NCI-H187 (cell line): ENCODE results near the gene ABL1.
"Not testable (repeated sequence)": the region's sequence is repeated elsewhere in the genome, so short reads cannot be mapped to it uniquely, and the experiment has no call there.

ENCODE experiments used
- DNase-seq, 2 experiments: peaks; one replicate each; lab custom pipeline; 2025; lab: John Stamatoyannopoulos, UW

ABL1 gene

DNA sequence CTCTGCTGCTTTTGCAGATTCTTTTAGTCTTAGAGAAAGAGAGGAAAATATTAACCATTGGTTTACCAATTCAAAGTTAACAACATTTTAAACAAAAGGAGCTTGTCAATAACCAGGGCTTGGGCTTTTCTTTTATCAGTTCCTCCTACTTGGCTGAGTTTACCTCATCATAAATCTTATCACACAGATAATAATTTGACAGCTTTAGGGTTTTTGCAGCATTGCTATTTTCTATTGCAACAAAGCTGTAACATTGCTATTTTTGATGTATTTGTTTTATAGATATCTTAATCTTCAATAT, 9.8 kb upstream of the ABL1 start:
- no peak for DNase-seq

DNA sequence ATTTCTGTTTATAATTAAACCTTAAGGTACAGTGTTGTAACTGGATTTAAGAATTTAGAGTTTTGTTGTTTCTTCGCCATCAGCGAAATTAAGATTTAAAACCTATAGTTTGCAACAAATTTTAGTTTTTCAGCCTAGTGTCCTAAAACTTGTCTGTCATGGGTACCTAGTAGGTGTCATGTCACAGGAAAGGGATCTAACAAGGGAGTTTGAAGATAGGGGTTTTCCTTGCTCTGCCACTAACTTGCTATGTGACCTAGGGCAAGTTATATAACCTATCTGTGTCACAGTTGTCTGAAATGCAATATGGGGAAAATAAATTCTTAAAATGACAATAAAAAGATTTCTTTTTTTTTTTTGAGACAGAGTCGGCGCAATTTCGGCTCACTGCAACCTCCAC, 9.2 kb upstream of the ABL1 start:
- DNase-seq: no peak

DNA sequence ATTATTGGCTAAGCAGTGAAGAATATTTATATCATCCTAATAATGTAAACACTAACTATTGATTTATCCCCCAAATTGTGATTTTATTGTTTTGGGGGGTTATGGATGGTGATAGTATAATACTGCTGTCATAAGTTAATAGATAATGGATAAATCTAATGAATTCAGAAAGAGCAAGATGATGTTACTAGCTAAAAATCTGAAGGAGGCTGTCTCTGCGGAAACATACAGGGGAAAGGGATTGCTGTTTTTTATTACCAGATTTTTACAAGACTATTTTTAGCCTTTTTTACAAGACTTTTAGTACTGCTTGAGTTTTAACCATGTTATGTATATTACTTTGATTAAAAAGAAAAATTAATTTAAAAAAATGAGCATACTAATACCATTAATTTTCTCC, 5.3 kb upstream of the ABL1 start:
- DNase-seq: no peak

DNA sequence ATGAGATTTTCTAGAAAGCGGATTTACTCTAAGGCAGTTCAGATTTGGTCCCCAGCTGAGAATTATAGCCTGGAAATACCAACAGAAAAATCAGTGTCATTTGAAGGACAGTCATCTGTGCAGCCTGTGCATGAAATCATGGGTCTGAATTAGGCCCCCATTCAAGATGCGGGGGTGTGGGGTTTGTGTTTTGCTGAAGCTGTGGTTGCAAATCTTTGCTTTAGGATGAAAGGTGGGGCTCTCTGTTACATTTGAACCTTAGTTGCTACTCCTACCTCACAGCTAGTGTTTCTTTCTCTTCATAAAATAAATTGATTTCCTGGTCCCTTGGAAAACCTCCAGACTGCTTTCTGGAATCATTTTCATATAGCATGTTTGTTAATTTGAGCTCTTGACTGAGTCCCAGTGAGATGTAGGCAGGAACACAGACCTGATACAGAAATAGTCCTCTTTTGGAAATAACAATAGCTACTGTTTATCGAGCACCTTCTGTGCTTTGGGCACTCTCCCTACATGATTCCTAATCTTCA, 4.8 kb upstream of the ABL1 start:
- DNase-seq: no peak

DNA sequence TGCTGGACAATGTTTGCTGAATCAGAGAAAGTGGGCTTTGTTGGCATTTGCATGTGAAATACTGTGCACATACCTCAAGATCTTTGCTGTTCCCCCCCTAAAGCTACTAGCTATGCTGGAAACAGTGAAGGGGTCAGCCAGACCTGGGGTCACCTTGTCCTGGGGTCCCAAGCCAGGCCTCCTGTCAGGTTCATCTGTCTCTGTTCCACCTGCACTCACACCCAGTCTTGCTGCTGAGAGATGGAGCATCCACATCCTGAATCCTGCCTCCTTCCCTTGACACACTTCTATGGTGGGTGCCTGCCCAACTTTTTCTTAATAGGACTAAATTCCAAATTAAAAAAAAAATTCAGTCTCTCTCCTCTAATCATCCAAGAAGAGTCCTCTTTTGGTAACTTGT, 4.0 kb upstream of the ABL1 start:
- DNase-seq: no peak

DNA sequence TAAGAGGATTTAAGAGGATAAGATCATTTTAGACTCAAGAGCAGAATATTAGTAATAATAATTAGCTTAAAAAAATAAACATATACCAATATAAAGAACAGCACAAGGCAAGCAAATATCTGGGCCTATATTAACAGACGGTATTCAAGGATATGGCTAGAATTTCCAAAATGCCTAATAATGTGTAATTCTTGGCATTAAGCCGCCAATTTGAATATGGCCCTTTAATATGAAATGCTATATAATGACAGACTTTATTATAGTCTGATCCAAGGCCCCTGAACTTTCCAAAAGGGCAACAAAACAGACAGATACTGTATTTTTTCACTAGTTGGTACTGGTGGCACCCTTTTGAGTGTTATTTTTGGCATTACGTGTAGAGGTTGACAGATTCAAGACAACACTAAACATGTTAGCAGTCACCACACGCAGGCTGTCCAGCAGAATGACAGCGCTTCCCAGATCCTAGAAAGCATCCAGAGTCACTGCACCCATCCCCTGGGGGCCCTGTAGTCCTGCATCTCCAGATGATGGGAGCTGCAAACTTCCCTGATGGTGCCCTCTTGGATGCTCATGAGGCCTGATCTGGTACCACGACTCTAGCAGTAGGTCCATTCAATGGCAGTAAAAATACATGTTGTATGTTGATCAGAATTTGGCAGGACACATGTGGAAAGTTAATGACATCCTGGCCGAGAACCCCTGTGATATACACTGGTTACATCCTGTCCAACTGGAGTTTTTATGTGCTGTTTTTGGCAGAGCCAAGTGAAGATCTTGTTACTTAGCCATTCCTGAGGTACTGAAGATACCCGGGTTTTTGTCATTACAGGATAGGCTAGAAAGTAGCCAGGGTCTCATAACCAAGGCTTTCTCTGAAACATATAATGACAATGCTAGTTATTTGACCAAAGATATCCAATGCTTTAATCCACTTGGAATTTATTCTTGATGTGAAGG, 1.7 kb upstream of the ABL1 start:
- DNase-seq: no peak

DNA sequence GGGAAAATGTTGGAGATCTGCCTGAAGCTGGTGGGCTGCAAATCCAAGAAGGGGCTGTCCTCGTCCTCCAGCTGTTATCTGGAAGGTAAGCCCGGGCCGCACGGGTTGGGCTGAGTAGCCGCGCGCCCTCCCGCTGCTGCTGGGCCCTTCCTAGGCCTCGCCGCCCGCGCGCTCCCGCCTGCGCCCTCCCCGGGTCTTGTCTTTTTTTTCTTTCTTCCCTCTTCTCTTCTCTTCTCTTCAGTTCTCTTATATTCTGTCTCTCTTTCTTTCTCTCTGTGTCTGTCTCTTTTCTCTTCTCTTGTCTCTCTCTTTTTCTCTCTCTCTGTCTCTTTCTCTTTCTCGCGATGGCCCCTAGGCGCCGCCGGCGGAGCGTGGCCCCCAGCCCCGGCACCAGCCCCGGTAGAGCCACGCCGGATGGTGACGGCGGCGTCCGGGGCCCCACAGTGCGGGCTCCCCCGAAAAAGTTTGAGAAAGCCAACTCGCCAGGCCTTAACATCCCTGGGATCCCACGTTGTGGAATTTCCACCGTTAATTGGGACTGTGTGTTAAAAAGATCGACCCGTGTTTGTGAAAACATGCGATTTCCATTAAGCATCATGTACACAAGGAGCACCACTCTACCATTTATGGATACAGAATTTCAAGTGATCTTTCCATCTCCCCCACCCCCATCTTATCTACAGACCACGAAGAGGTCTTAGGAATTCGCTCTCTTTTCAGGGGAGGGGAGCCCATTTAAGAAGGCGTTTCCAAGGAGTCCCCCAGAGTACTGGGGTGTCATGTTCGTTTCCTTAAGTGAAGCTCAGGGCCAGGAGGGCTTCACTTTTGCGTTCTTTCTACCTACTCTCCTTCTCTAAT, 616 bp downstream of the ABL1 start:
- peak in 1 of 2 experiments; percentile 4 for DNase-seq

DNA sequence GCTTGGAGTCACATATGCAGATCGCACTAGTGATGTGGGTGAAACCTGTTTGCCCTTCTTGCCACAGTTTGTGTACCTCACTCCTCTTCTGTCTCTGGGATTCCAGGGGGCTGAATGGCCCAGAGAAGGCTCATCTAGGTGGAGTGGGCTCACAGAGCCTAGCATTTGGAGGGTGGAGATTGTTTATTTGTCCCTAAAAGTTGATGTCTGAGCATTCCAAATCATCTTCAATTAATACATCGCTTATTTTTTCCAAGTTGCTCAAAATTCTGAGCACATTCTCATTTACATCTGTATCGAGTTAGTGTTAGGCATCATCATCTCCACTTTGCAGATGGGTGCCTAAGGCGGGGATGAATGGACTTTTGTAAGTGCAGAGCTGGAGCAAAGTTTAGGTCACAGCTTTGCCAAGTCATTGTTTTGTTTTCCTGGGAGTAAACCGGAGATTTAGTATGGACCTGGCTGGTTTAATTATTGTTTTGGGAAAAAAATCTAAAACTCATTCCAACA, 2.0 kb downstream of the ABL1 start:
- no peak for DNase-seq

DNA sequence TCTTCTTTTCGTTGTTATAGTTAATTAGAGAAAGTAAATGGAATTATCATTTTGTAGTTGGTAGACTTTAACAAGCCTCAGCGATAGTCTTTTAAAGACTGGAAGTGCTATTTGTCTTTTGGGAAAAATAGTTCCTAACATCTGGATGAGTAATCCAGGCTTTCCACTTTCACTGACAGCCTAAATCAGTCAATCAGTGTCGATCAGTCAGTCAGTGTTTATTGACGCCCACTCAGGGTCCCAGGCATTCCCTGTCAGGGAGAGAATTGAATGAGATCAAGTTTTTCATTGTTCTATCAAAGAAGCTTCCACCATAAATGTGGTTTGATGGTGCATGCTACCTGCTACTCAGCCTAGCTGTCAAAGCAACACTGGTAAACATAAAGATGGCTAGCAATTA, 2.6 kb downstream of the ABL1 start:
- DNase-seq: no peak

DNA sequence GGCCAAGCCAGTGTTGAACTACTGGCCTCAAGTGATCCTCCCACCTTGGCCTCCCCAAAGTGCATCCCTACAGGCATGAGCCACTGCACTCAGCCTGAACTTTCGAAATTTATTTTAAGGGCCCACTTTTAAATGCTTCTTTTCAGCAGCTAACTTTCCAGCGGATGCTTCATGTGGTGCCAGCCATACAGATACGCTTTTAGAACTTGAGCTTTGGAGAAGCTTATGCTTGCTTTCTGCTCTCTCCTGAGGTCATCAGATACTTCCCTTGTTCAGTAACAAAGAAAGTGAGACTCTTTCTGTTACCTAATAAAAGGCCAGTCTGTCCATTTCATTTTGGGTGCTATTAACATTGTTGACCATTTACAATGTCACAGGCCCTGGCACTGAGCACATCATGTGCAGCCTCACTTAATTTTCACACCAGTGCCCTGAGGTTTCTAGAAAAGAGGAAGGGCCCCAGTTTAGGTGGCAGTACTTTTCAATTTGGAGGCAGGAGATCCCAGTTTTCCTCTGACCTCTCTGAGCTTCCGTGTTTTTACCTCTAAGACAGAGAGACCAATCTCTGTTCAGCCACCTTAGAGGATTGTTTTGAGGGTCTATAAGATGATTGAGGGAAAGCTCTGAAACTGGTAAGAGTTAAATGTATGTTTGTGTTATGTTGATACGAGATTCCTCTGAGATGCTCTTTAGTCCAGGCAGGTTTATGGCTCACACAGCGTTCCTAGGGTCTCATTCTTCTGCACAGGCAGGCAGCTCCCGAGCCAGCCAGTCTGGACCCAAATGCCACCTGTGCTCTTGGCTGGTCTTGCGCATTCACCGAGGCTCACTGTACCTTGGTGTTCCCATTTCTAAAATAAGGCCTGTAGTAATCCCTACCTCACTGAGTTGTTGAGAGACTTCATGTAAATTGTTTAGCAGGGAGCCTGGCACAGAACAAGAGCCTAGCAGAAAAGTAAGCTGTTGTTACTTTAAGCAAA, 4.4 kb downstream of the ABL1 start:
- no peak for DNase-seq

DNA sequence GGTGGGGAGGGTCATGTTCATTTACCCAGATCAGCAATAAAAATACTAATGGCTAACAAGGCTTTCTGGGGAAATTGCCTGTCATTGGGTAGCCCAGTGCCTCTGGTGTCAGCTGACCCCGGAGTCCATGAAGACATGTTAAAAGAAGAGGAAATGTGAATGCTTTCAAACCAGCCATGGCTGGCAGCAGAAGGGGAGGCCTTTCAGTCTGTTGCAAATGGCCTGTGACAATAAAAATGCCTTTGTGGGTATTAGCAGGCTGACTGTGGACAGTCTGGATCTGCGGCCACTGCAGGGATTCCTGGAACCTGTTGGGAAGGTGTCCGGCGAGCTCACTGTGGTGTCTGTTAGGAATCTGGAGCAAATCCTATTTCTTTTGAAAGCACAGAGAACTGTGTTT, 7.5 kb downstream of the ABL1 start:
- no peak for DNase-seq

DNA sequence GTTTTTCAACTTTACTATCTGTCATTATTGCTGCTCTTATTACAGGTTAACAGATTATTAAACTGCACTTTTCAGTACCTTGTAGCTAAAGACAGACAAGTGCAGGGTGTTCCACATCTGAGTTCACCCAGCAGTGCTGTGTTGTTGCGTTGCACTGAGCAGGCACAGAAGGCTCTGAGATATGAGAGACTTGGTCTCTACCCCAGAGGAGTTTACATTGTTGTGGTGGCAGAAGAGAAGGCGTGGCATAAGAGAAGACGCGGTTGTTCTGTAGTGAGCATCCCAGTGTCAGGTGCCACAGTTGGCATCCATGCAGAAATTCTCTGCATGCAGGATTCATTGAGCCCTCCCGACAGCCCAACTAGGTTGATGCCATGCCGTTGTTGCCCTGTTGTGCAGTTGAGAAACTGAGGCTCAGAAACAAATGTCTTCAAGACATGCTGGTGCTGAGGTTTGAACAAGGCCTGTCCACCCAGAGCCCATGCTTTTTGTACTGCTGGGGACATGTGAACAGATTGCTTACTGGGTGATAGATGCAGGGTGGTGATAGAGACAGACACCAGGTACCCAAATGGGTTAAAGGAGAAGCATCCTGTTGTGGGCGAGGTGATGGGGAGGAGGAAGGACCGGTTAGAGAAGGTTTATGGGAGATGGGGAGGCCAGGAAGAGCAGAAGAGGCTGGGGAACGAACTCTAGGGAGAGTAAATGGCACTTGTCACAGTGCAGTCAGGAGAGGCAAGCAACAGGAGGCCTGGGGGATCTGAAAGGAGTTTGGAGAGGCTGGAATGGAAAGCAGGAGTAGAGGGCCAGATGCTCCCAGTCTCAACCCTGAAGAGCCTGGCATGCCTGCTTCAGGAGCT, 8.2 kb downstream of the ABL1 start:
- no peak for DNase-seq

DNA sequence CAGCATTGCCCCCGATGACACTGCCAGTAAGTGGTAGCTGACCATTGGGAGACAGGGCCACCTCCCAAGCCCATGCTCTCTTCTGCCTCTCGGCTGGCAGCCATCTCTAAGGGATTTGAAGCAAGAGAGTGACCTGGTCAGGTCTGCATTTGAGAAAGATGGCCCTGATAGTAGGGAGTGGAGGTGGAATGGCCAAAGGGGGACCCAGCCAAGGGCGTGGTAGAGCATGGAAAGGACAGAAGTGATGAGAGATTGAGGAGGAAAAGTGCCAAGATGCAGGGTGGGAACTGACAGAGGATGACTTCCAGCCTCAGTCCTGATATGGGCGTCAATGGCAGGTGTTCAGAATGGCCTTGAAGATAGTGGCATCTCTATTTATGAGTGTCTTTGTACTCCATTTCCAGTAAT, 9.0 kb downstream of the ABL1 start:
- DNase-seq: no peak

DNA sequence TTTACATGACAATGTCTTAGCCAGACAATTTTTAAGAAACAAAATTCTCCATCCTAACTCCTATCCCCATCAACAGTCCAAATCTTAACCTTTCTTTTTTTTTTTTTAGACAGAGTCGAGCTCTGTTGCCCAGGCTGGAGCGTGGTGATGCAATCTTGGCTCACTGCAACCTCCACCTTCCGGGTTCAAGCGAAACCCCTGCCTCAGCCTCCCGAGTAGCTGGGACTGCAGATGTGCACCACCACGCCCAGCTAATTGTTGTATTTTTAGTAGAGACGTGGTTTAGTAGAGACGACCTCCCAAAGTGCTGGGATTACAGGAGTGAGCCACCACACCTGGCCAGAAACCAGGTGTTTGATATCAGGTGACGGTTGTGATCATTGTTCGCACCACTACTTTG, 10.2 kb downstream of the ABL1 start:
- DNase-seq: no peak

DNA sequence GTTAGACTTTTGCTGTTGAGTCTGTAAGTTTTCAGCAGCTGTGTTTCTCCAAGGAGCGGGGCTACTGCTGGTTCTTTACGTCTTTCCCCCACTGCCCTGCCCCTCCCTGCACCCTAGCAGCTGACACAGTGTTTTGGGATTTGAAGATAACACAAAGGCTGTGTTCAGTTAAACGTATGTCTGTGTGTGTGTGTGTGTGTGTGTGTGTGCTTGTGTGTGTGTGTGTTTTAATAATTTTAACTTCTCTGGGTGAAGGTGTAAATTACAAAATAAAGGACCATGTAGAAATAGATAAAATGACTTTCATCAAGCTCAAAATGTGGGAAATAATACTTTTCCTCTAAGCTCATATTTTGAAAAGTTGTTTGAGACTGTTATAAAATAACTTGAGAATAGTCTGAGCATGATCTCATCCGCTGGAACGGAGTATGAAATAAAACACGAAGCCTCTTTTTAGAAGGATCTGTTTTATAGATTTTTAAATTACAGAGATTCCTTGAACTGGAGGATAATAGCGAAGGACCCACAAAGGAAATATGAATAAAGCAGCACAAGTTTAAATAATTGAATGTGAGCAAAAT, 10.9 kb downstream of the ABL1 start:
- no peak for DNase-seq

DNA sequence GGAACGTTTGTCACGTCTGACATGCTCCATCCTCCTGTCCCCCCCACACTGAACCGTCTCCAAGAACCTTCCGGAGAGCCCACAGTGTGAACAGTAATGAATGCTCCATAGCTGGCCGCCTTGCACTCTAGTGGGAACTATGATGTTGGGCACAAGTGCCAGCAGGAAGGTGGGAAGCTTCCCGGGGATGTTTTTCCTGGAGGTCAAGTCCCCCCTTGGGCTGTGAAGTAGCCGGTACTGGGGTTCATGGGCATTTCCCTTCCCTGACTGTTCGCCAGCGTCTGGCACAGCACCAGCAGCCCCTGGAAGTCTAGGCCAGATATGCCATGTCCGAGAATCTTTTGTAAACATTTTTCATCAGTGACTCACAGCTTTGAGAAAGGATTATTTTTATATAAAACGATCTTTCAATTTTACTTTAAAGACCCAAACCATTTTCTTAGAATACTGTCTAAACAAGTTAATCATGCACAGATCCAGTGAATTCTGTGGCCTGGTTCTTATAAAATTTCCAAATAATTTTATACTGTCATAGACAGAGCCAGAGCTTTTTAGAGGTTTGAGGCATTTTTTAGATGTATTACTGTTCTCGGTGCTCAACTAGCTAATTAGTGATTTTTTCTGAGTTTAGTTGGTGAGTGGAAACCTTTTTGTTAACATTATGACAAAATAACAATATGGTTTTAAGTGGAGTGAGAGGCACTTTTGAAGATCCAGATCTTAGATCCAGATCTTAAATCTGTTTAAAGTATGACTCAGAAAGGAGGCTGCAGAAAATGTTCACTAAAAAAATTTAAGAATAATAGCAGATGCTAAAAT, 11.6 kb downstream of the ABL1 start:
- DNase-seq: no peak

DNA sequence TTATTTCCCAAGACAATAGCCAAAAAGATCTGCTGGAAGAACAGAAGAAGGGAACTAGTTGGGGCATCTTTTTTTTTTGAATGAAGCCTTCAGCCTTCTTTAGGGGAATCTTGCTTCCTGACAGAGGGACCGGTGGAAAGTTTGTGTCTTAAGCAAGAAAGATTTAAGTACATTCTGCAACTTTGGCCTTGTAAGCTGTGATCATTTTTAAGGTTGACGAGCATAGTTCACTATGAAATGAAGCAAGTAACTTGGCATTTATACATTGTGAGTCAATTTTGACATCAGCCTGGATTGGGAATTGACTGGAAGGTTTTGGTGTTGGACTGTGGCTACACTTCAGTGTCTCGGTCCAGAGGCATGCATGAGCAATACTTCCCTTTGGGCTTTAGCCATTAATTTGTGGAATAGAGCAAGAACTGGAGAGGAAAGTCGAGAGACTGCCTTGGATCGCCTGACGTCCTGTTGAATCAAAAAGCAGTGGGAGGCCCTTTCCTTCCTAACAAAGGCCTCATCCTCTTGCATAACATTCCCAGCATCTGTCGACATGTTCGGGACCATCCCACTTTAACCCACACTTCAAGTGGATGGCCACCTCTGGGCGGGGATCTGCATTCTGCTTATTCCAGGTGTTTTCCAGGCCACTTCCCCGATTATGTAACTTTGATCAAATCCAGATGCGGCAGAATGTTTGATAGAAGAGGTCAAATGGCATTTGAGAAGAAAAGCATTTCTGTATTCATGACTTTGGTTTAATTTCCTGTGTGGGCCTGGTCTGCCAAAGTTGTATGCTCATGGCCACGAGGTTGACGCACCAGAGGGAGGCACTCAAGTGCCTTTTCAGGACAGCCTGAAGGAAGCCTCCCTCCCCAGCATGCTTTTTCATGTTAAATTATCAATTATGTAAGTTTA, 12.5 kb downstream of the ABL1 start:
- DNase-seq: no peak

DNA sequence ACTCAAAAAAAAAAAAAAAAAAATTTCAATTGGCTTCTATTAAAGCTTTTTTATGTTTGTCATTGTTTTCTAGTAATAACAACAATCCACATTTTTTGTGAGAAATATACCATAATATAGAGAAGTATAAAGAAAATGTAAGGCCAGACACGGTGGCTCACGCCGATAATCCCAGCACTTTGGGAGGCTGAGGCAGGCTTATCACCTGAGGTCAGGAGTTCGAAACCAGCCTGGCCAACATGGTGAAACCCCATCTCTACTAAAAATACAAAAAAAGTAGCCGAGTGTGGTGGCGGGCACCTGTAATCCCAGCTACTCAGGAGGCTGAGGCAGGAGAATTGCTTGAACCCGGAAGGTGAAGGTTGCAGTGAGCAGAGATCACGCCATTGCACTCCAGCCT, 13.5 kb downstream of the ABL1 start:
- DNase-seq: not testable (repeated sequence)
